ENCODE results near the gene PCDHA3. TPM values are rescaled to one million over a fixed set of nuclear protein-coding genes. Genes with fewer than 3 reads are reported as not detected.
A peak's percentile ranks its signal among the peaks of the same experiment; 100 is the strongest.
"Not testable (repeated sequence)": the region's sequence is repeated elsewhere in the genome, so short reads cannot be mapped to it uniquely, and the experiment has no call there.

PCDHA3 gene
- total RNA-seq, 1 donor from 2014 or later: 0.31 TPM

- no peak for TF ChIP-seq CTCF (IDR thresholded peaks at IDR 0.05; ENCODE audit: unreplicated experiment)
- no peak within 1 kb of the TSS for H3K4me3 Mint-ChIP-seq
Observed at GRCh38 chr5:140785905-140786686, 14.8 kb upstream of the PCDHA3 start, which contains the start of gene PCDHA1. TSS of gene PCDHA1 (plus strand) at chr5:140786140.

GRCh38 chr5:140787422-140787821, 13.4 kb upstream of the PCDHA3 start:
- not testable (repeated sequence) for H3K27ac Mint-ChIP-seq; H3K27me3 Mint-ChIP-seq (ENCODE audit: low read depth); DNase-seq (ENCODE audit: low spot score in 2 of 2, unreplicated experiment in 2 of 2); H3K4me3 Mint-ChIP-seq; H3K36me3 Mint-ChIP-seq; H3K4me1 Mint-ChIP-seq
- H3K9me3 Mint-ChIP-seq: peaks cover 53% of the 10 kb centered on the region

More at GRCh38 chr5:140785905-140786686, 14.8 kb upstream of the PCDHA3 start, which contains the start of gene PCDHA1:
- H3K9me3 Mint-ChIP-seq: peaks cover 51% of the 10 kb centered on the region
- peaks cover 14% of the 10 kb centered on the region for H3K36me3 Mint-ChIP-seq
- no peak within 1 kb of the TSS for H3K27ac Mint-ChIP-seq
- no peak for DNase-seq (ENCODE audit: low spot score in 2 of 2, unreplicated experiment in 2 of 2)
- H3K4me1 Mint-ChIP-seq: no peaks in the 10 kb centered on the region
- H3K27me3 Mint-ChIP-seq (ENCODE audit: low read depth): no peaks in the 10 kb centered on the region

- H3K4me1 Mint-ChIP-seq; H3K27ac Mint-ChIP-seq; H3K4me3 Mint-ChIP-seq; H3K27me3 Mint-ChIP-seq (ENCODE audit: low read depth); DNase-seq (ENCODE audit: low spot score in 2 of 2, unreplicated experiment in 2 of 2): not testable (repeated sequence)
- peaks cover 53% of the 10 kb centered on the region for H3K9me3 Mint-ChIP-seq
- H3K36me3 Mint-ChIP-seq: peaks cover 13% of the 10 kb centered on the region
Observed at GRCh38 chr5:140787849-140788504, 12.9 kb upstream of the PCDHA3 start.

- Mint-ChIP-seq H3K4me1 (no peaks in the 10 kb centered on the region), H3K4me3 (no peak overlapping the region), H3K9me3 (peaks cover 49% of the 10 kb centered on the region), H3K27me3 (ENCODE audit: low read depth) (no peaks in the 10 kb centered on the region), H3K36me3 (peaks cover 21% of the 10 kb centered on the region), H3K27ac (no peak overlapping the region)
- no peak for TF ChIP-seq CTCF (IDR thresholded peaks at IDR 0.05; ENCODE audit: unreplicated experiment)
- no peak for DNase-seq (ENCODE audit: low spot score in 2 of 2, unreplicated experiment in 2 of 2)
Observed at GRCh38 chr5:140791089-140791488, 9.8 kb upstream of the PCDHA3 start.

GRCh38 chr5:140794595-140795258, 6.1 kb upstream of the PCDHA3 start, which contains the start of gene PCDHA2:
TSS of gene PCDHA2 (plus strand) at chr5:140794852.
- Mint-ChIP-seq H3K4me3 (peak within 1 kb of the TSS; percentile 49), H3K36me3 (peaks cover 23% of the 10 kb centered on the region), H3K27ac (no peak within 1 kb of the TSS), H3K27me3 (ENCODE audit: low read depth) (no peaks in the 10 kb centered on the region), H3K9me3 (peaks cover 44% of the 10 kb centered on the region), H3K4me1 (no peaks in the 10 kb centered on the region)
- TF ChIP-seq CTCF (IDR thresholded peaks at IDR 0.05; ENCODE audit: unreplicated experiment): no peak
- DNase-seq (ENCODE audit: low spot score in 2 of 2, unreplicated experiment in 2 of 2): no peak

GRCh38 chr5:140795259-140795641, 5.6 kb upstream of the PCDHA3 start:
- H3K36me3 Mint-ChIP-seq: peaks cover 26% of the 10 kb centered on the region

GRCh38 chr5:140796072-140796717, 4.7 kb upstream of the PCDHA3 start:
- not testable (repeated sequence) for H3K4me1 Mint-ChIP-seq; H3K27me3 Mint-ChIP-seq (ENCODE audit: low read depth); H3K27ac Mint-ChIP-seq; DNase-seq (ENCODE audit: low spot score in 2 of 2, unreplicated experiment in 2 of 2); H3K4me3 Mint-ChIP-seq
- H3K9me3 Mint-ChIP-seq: peaks cover 44% of the 10 kb centered on the region
- H3K36me3 Mint-ChIP-seq: peaks cover 32% of the 10 kb centered on the region

More at GRCh38 chr5:140795259-140795641, 5.6 kb upstream of the PCDHA3 start:
- H3K27ac Mint-ChIP-seq: no peak overlapping the region
- no peaks in the 10 kb centered on the region for H3K27me3 Mint-ChIP-seq (ENCODE audit: low read depth)
- no peaks in the 10 kb centered on the region for H3K4me1 Mint-ChIP-seq
- peak overlapping the region; percentile 49 for H3K4me3 Mint-ChIP-seq
- no peak for DNase-seq (ENCODE audit: low spot score in 2 of 2, unreplicated experiment in 2 of 2)
- H3K9me3 Mint-ChIP-seq: peaks cover 47% of the 10 kb centered on the region
- no peak for TF ChIP-seq CTCF (IDR thresholded peaks at IDR 0.05; ENCODE audit: unreplicated experiment)
